GM21423 (cell line): ENCODE measurements around the gene ENAH.

Experiments used
- ATAC-seq: cut with Tn5 transposase; IDR thresholded peaks from one replicate; pipeline ENCODE4 v1.9.1; 2021; ENCODE audit warnings: mild to moderate bottlenecking, moderate library complexity; ENCODE audit not compliant: unreplicated experiment

Gene ENAH

DNA sequence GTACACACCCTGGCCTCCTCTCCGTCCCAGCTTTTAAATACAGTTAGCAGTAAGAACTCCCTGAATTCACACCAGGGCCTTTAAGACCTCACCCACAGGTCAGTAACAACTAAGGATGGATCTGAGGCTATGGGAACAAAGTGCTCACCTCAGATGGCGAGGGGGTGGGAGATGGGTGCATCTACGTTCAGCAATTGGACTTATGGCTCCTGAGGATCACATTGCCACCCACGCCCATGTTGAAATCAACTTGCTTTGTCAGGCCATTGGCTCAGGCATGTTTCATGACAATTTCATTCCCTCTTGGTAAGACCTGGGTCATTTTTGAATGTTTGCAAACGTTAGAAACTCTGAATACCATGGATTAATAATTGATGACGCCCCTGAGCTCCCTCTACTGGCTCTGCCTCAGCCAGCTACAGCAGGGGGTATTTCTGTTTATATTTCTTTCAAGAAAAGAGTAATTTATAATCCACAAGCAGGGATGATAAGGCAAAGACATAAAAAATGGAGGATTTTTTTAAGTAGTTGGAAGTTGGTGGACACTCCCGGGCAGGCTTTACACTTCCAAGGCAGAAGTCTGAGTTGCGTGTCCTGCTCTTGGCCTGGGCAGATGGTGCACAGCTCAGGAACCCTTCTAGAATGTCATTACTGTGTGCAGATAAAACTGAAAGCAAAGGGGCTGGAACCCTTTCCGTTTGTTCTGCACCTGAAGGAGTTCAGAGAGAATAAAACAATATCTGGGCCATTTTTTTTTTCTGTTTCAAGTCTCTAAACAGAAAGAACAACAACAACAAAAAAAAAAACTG, 211.4 kb downstream of the ENAH start:
- peak; percentile 35 for ATAC-seq

- no peak for ATAC-seq
Measured at GRCh38 chr1:225440380-225441221, 212.3 kb downstream of the ENAH start.

DNA sequence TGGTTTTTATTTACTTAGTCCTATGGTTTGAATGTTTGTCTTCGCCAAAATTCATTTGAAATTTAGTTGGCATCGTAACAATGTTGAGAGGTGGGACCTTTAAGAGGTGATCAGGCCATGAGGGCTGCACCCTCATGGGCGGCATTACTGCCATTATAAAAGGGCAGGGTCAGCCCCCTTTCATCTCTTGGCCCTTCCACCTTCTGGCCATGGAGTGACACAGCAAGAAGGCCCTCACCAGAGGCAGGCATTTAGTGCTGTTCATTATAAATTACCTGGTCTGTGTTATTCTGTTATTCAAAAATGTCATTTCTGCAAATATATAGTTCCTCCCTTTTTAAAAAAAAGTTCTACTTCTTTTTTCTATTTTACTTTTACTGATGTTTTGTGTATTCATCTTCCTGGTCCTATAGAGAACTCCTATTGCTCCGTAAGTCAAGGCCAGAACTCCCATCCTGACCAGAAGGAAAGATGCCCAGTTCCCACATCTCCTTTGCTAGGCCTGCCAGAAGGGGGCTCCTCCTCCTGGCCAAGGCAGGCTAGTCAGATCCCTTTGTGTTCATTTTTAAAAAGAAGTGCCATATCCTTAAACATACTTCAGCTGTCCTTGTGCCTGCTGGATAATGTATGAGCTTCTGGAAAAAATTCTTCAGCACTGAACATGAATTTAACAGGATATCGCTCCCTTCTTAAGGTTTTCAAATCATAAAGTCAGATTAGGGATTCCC, 215.0 kb downstream of the ENAH start:
- no peak for ATAC-seq
